GM21717 (cell line): ENCODE data around the gene DAB2.
"Not testable (repeated sequence)": the region's sequence is repeated elsewhere in the genome, so short reads cannot be mapped to it uniquely, and the experiment has no call there.

ENCODE experiments used
- ATAC-seq: cut with Tn5 transposase; IDR thresholded peaks from one replicate; pipeline ENCODE4 v1.9.1; 2021; ENCODE audit warnings: mild to moderate bottlenecking, moderate library complexity; ENCODE audit not compliant: unreplicated experiment

Gene DAB2

GRCh38 chr5:39352951-39353350 is 71.8 kb downstream of the DAB2 start:
- ATAC-seq: no peak

- ATAC-seq: no peak
Measured at GRCh38 chr5:39352170-39352569, 72.6 kb downstream of the DAB2 start.

GRCh38 chr5:39349484-39349883 is 75.3 kb downstream of the DAB2 start:
- no peak for ATAC-seq

GRCh38 chr5:39342460-39342859 is 82.3 kb downstream of the DAB2 start:
- ATAC-seq: no peak

- ATAC-seq: no peak
Measured at GRCh38 chr5:39341896-39342295, 82.9 kb downstream of the DAB2 start.

- ATAC-seq: no peak
Measured at GRCh38 chr5:39340506-39340905, 84.3 kb downstream of the DAB2 start.

GRCh38 chr5:39337252-39337915 is 87.4 kb downstream of the DAB2 start:
- no peak for ATAC-seq

- not testable (repeated sequence) for ATAC-seq
Measured at GRCh38 chr5:39334296-39334695, 90.5 kb downstream of the DAB2 start.

- ATAC-seq: no peak
Measured at GRCh38 chr5:39333104-39333503, 91.7 kb downstream of the DAB2 start.

- ATAC-seq: no peak
Measured at GRCh38 chr5:39331861-39332381, 92.9 kb downstream of the DAB2 start.

- ATAC-seq: no peak
Measured at GRCh38 chr5:39328731-39329130, 96.0 kb downstream of the DAB2 start.

- no peak for ATAC-seq
Measured at GRCh38 chr5:39323542-39323941, 101.2 kb downstream of the DAB2 start.
